Right renal cortex interstitium (tissue), 3 donors: Measurements from ENCODE around the gene SKAP2. TPM values are rescaled to one million over a fixed set of nuclear protein-coding genes. Genes with fewer than 3 reads are reported as not detected.

Experiments
- DNase-seq, 3 donors: peaks; one replicate each; pipeline ENCODE4 v3.0.0-alpha.2; 2013; ENCODE audit warnings: low read depth in 3 of 3, low spot score in 2 of 3
- polyA plus RNA-seq, 3 donors: library from polyadenylated mRNA; unstranded; fragments of 120-200 nt; gene quantifications; one replicate each; pipeline ENCODE4 v1.2.1, GENCODE V29; 2013; ENCODE audit not compliant: insufficient read length in 3 of 3

SKAP2 gene
- polyA plus RNA-seq, 3 donors: 26.0 to 29.5 (median 27.3) TPM

GRCh38 chr7:26779978-26780595 is 84.3 kb downstream of the SKAP2 start:
- DNase-seq: no peak

GRCh38 chr7:26777385-26777784 is 87.0 kb downstream of the SKAP2 start:
- no peak for DNase-seq

GRCh38 chr7:26760501-26760900 is 103.9 kb downstream of the SKAP2 start:
- DNase-seq: no peak

GRCh38 chr7:26759108-26759507 is 105.3 kb downstream of the SKAP2 start:
- no peak for DNase-seq

- no peak for DNase-seq
Measured at GRCh38 chr7:26743205-26743604, 121.2 kb downstream of the SKAP2 start.

GRCh38 chr7:26735976-26736600 is 128.3 kb downstream of the SKAP2 start:
- no peak for DNase-seq

- DNase-seq: no peak
Measured at GRCh38 chr7:26729150-26729775, 135.1 kb downstream of the SKAP2 start.

- DNase-seq: no peak
Measured at GRCh38 chr7:26726051-26726450, 138.3 kb downstream of the SKAP2 start.

- DNase-seq: no peak
Measured at GRCh38 chr7:26724795-26725194, 139.6 kb downstream of the SKAP2 start.

- no peak for DNase-seq
Measured at GRCh38 chr7:26723129-26723528, 141.3 kb downstream of the SKAP2 start.

- DNase-seq: no peak
Measured at GRCh38 chr7:26721450-26721849, 142.9 kb downstream of the SKAP2 start.

GRCh38 chr7:26718063-26718462 is 146.3 kb downstream of the SKAP2 start:
- DNase-seq: no peak

- no peak for DNase-seq
Measured at GRCh38 chr7:26714438-26714837, 150.0 kb downstream of the SKAP2 start.

GRCh38 chr7:26714006-26714405 is 150.4 kb downstream of the SKAP2 start:
- DNase-seq: no peak

- DNase-seq: no peak
Measured at GRCh38 chr7:26709210-26709990, 155.0 kb downstream of the SKAP2 start.

GRCh38 chr7:26705567-26705966 is 158.8 kb downstream of the SKAP2 start:
- no peak for DNase-seq

- no peak for DNase-seq
Measured at GRCh38 chr7:26704786-26705185, 159.6 kb downstream of the SKAP2 start.

- no peak for DNase-seq
Measured at GRCh38 chr7:26704036-26704435, 160.4 kb downstream of the SKAP2 start.

GRCh38 chr7:26700893-26701292 is 163.5 kb downstream of the SKAP2 start:
- DNase-seq: no peak

GRCh38 chr7:26700386-26700785 is 164.0 kb downstream of the SKAP2 start:
- no peak for DNase-seq

GRCh38 chr7:26699766-26700165 is 164.6 kb downstream of the SKAP2 start:
- DNase-seq: no peak
